Caco-2 (cell line): Measurements from ENCODE around the gene SEMA4C. TPM values are rescaled to one million over a fixed set of nuclear protein-coding genes. Genes with fewer than 3 reads are reported as not detected.

Source experiments
- BruUV-seq: library from RNA; stranded (reverse); fragments of 400-500 nt; replicated peaks from 2 replicates; lab custom pipeline; 2021; lab: Mats Ljungman, UMichigan
- CTCF ChIA-PET: fragments of 300-600 bp; sonication (Branson Sonifier 250); formaldehyde crosslinking; loops from one replicate; lab custom pipeline; 2022; ENCODE audit warnings: antibody characterized with exemption; lab: Charles Lee
- POLR2A ChIA-PET: fragments of 300-600 bp; sonication (Branson Sonifier 250); formaldehyde crosslinking; loops from one replicate; lab custom pipeline; 2022; ENCODE audit warnings: antibody characterized with exemption; lab: Charles Lee
- DNase-seq, 2 experiments: peaks; one replicate each; pipeline versions ENCODE4 v3.0.0 to v3.0.0-alpha.2; 2020 to 2022
- H3K27me3 ChIP-seq: replicated peaks from 2 replicates; pipeline ENCODE4 v1.6.0; 2011; ENCODE audit warnings: low read length; ENCODE audit not compliant: control insufficient read depth, insufficient read depth
- H3K36me3 ChIP-seq: 2 replicates; pipeline ENCODE4 v1.5.1; 2011; ENCODE audit warnings: low read length; ENCODE audit not compliant: control insufficient read depth, insufficient read depth
- H3K4me1 ChIP-seq: fragments of 250-450 bp; sonication (Bioruptor Pico); 2 replicates; pipeline ENCODE4 v1.5.1; 2020; ENCODE audit warnings: mild to moderate bottlenecking
- H3K4me3 ChIP-seq: 2 replicates; pipeline ENCODE4 v1.5.1; 2011; ENCODE audit warnings: low read depth, mild to moderate bottlenecking, control low read depth, low read length
- H3K9me3 ChIP-seq: fragments of 250-450 bp; sonication (Bioruptor Pico); 2 replicates; pipeline ENCODE4 v1.5.1; 2020; ENCODE audit warnings: mild to moderate bottlenecking, moderate library complexity
- H3K27ac Mint-ChIP-seq: one replicate; pipeline ENCODE4 v1.8.0; 2022; ENCODE audit warnings: mixed read lengths; ENCODE audit not compliant: unreplicated experiment
- H3K27me3 Mint-ChIP-seq: one replicate; pipeline ENCODE4 v1.8.0; 2022; ENCODE audit warnings: mixed read lengths; ENCODE audit not compliant: insufficient read depth, unreplicated experiment
- H3K36me3 Mint-ChIP-seq: one replicate; pipeline ENCODE4 v1.8.0; 2022; ENCODE audit warnings: mild to moderate bottlenecking, mixed read lengths; ENCODE audit not compliant: insufficient read depth, unreplicated experiment
- H3K4me1 Mint-ChIP-seq: one replicate; pipeline ENCODE4 v1.8.0; 2022; ENCODE audit warnings: low read depth, mixed read lengths; ENCODE audit not compliant: unreplicated experiment
- H3K4me3 Mint-ChIP-seq: one replicate; pipeline ENCODE4 v1.8.0; 2022; ENCODE audit warnings: mild to moderate bottlenecking, moderate library complexity, mixed read lengths; ENCODE audit not compliant: unreplicated experiment
- H3K9me3 Mint-ChIP-seq: one replicate; pipeline ENCODE4 v1.8.0; 2022; ENCODE audit warnings: mixed read lengths; ENCODE audit not compliant: unreplicated experiment
- intact Hi-C: fragments of 100-400 bp; cut with micrococcal nuclease; formaldehyde crosslinking; loops from one replicate; pipeline ENCODE4 v1.10.0; 2022; ENCODE audit not compliant: unreplicated experiment
- total RNA-seq: library from RNA; stranded (reverse); gene quantifications from 2 replicates; pipeline ENCODE4 v1.2.3, GENCODE V29; 2022
- TF ChIP-seq, protein P1 (sequence below), 2 experiments: fragments of 200-600 bp in 1 of 2; IDR thresholded peaks; 1 replicate in 1 of 2; 2 replicates in 1 of 2; pipeline versions ENCODE4 v1.5.1 to v1.8.0; 2011 to 2022; ENCODE audit warnings: antibody characterized with exemption in 1 of 2, control low read depth in 1 of 2, inconsistent platforms in 1 of 2, low read depth in 1 of 2, low read length in 1 of 2, mild to moderate bottlenecking in 1 of 2, moderate library complexity in 1 of 2; ENCODE audit not compliant: insufficient read depth in 1 of 2, severe bottlenecking in 1 of 2, unreplicated experiment in 1 of 2

The SEMA4C gene
- total RNA-seq, 1 experiment from 2014 or later: 29.9 TPM

DNA sequence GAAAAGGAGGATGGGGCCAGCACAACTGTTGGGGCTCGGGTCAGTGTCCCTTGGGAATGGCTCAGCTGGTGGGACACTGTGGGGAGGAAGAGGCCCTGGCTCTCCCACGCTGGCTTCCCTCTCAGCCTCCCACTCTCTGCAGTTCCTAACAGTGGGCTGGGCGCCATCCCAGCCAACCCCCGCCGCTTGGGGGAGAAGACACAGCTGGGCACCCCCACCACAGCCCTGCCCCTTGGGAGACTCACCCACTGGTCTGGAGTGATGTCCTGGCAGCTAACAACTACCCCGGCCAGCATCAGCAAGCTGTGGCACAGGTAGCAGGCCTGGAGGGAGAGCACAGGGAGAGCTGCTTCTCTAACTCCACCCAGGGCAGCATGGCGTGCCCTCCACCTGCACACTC, 8.3 kb upstream of the SEMA4C start:
- BruUV-seq: no TSS peak
- Mint-ChIP-seq H3K27me3 (no peaks in the 10 kb centered on the region), H3K36me3 (no peaks in the 10 kb centered on the region), H3K27ac (no peak overlapping the region), H3K4me3 (no peak overlapping the region), H3K9me3 (no peaks in the 10 kb centered on the region), H3K4me1 (peaks cover 7% of the 10 kb centered on the region)
- Histone ChIP-seq H3K9me3 (no peaks in the 10 kb centered on the region), H3K27me3 (no peaks in the 10 kb centered on the region), H3K36me3 (no peaks in the 10 kb centered on the region), H3K4me1 (peaks cover 6% of the 10 kb centered on the region), H3K4me3 (no peak overlapping the region)
- ChIA-PET POLR2A (no interaction called here), CTCF (no interaction called here)
- DNase-seq: no peak
- intact Hi-C loops: no loop called here
- TF ChIP-seq, protein P1, sequence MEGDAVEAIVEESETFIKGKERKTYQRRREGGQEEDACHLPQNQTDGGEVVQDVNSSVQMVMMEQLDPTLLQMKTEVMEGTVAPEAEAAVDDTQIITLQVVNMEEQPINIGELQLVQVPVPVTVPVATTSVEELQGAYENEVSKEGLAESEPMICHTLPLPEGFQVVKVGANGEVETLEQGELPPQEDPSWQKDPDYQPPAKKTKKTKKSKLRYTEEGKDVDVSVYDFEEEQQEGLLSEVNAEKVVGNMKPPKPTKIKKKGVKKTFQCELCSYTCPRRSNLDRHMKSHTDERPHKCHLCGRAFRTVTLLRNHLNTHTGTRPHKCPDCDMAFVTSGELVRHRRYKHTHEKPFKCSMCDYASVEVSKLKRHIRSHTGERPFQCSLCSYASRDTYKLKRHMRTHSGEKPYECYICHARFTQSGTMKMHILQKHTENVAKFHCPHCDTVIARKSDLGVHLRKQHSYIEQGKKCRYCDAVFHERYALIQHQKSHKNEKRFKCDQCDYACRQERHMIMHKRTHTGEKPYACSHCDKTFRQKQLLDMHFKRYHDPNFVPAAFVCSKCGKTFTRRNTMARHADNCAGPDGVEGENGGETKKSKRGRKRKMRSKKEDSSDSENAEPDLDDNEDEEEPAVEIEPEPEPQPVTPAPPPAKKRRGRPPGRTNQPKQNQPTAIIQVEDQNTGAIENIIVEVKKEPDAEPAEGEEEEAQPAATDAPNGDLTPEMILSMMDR (IDR thresholded peaks at IDR 0.05; ENCODE audit: insufficient read depth in 1 of 2, low read depth in 1 of 2, low read length in 1 of 2, severe bottlenecking in 1 of 2, unreplicated experiment in 1 of 2): no peak

DNA sequence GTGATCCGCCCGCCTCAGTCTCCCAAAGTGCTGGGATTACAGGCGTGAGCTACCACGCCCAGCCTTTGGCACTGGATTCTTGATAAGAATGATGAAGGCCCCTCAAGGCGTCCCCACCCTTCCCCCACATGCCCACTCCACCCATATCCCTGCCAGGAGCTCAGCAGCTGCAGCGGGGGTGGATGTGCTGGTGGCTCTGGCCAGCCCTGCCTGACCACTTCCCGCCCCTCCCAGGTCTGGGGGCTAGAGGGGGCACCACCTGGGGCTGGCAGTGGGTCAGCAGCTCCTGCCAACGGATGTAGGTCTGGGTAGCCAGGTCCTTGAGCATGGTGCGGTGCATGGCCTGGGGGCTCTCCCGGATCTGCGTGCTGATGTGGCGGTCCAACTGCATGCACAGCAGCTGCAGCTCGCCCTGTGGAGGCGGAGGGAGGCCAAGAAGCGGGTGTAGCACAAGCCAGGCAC, 7.8 kb upstream of the SEMA4C start:
- Histone ChIP-seq H3K9me3 (no peaks in the 10 kb centered on the region), H3K27me3 (no peaks in the 10 kb centered on the region), H3K36me3 (no peaks in the 10 kb centered on the region), H3K4me1 (peaks cover 11% of the 10 kb centered on the region), H3K4me3 (no peak overlapping the region)
- ChIA-PET POLR2A (no interaction called here), CTCF (no interaction called here)
- no peak overlapping the region for H3K4me3 Mint-ChIP-seq
- H3K27ac Mint-ChIP-seq: no peak overlapping the region
- peaks cover 7% of the 10 kb centered on the region for H3K4me1 Mint-ChIP-seq
- DNase-seq: no peak
- H3K9me3 Mint-ChIP-seq: no peaks in the 10 kb centered on the region
- TF ChIP-seq, protein P1 (IDR thresholded peaks at IDR 0.05; ENCODE audit: insufficient read depth in 1 of 2, low read depth in 1 of 2, low read length in 1 of 2, severe bottlenecking in 1 of 2, unreplicated experiment in 1 of 2): no peak
- intact Hi-C loops: no loop called here
- BruUV-seq: no TSS peak
- H3K36me3 Mint-ChIP-seq: no peaks in the 10 kb centered on the region
- no peaks in the 10 kb centered on the region for H3K27me3 Mint-ChIP-seq

DNA sequence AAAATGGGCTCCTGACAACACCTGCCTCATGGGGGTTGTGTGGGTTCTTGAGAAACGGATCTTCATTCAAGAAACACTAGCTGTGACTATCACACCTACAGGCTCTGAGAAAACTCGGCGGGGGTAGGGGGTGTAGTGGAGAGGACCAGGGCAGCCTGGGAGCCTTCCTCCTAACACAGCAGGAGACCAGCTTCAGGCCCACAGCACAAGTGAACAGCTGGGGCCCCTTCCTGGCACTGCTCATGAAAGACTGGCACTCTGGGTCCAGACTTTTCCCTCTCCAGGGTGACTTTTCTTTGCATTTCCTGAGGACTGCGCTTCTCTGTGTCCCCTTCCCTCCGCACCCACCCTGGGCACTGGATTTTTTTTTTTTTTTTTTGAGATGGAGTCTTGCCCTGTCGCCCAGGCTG, 7.2 kb upstream of the SEMA4C start:
- POLR2A ChIA-PET: no interaction called here
- H3K4me1 ChIP-seq: peaks cover 16% of the 10 kb centered on the region

More for the DNA sequence above, 7.2 kb upstream of the SEMA4C start:
- no peak overlapping the region for H3K4me3 Mint-ChIP-seq
- H3K4me3 ChIP-seq: no peak overlapping the region
- no peak for DNase-seq
- H3K27ac Mint-ChIP-seq: no peak overlapping the region
- CTCF ChIA-PET: no interaction called here
- H3K9me3 Mint-ChIP-seq: no peaks in the 10 kb centered on the region
- H3K36me3 Mint-ChIP-seq: no peaks in the 10 kb centered on the region
- no peaks in the 10 kb centered on the region for H3K9me3 ChIP-seq
- TF ChIP-seq, protein P1 (IDR thresholded peaks at IDR 0.05; ENCODE audit: insufficient read depth in 1 of 2, low read depth in 1 of 2, low read length in 1 of 2, severe bottlenecking in 1 of 2, unreplicated experiment in 1 of 2): no peak
- intact Hi-C loops: no loop called here
- H3K36me3 ChIP-seq: no peaks in the 10 kb centered on the region
- peaks cover 7% of the 10 kb centered on the region for H3K4me1 Mint-ChIP-seq
- no TSS peak for BruUV-seq
- no peaks in the 10 kb centered on the region for H3K27me3 Mint-ChIP-seq
- no peaks in the 10 kb centered on the region for H3K27me3 ChIP-seq
